ENCODE data around the gene GLIS1.

Gene GLIS1

GRCh38 chr1:53689736-53690326 is 49.1 kb downstream of the GLIS1 start:
- DNase-seq, result no peak

- no peak for DNase-seq
Measured at GRCh38 chr1:53689223-53689622, 49.7 kb downstream of the GLIS1 start.

GRCh38 chr1:53688381-53689102 is 50.4 kb downstream of the GLIS1 start:
- no peak for DNase-seq

GRCh38 chr1:53687901-53688300 is 51.1 kb downstream of the GLIS1 start:
- no peak for DNase-seq

GRCh38 chr1:53687426-53687825 is 51.5 kb downstream of the GLIS1 start:
- DNase-seq, result no peak

- DNase-seq, result no peak
Measured at GRCh38 chr1:53686965-53687267, 52.0 kb downstream of the GLIS1 start.

GRCh38 chr1:53686091-53686964 is 52.6 kb downstream of the GLIS1 start:
- no peak for DNase-seq

GRCh38 chr1:53685272-53686051 is 53.5 kb downstream of the GLIS1 start:
- peak; percentile 55 for DNase-seq

GRCh38 chr1:53684741-53685140 is 54.2 kb downstream of the GLIS1 start:
- no peak for DNase-seq

GRCh38 chr1:53683986-53684740 is 54.8 kb downstream of the GLIS1 start:
- no peak for DNase-seq

- no peak for DNase-seq
Measured at GRCh38 chr1:53682881-53683280, 56.1 kb downstream of the GLIS1 start.

GRCh38 chr1:53681977-53682685 is 56.8 kb downstream of the GLIS1 start:
- DNase-seq, result peak; percentile 89

GRCh38 chr1:53681351-53681976 is 57.5 kb downstream of the GLIS1 start:
- no peak for DNase-seq

- DNase-seq, result no peak
Measured at GRCh38 chr1:53680868-53681267, 58.1 kb downstream of the GLIS1 start.

- DNase-seq, result no peak
Measured at GRCh38 chr1:53678938-53679825, 59.8 kb downstream of the GLIS1 start.

- no peak for DNase-seq
Measured at GRCh38 chr1:53678507-53678906, 60.5 kb downstream of the GLIS1 start.

- DNase-seq, result no peak
Measured at GRCh38 chr1:53678046-53678445, 60.9 kb downstream of the GLIS1 start.

- no peak for DNase-seq
Measured at GRCh38 chr1:53677486-53677885, 61.5 kb downstream of the GLIS1 start.

- DNase-seq, result no peak
Measured at GRCh38 chr1:53672785-53673184, 66.2 kb downstream of the GLIS1 start.

- DNase-seq, result no peak
Measured at GRCh38 chr1:53672243-53672642, 66.7 kb downstream of the GLIS1 start.
